ENCODE measurements around the gene KPTN. TPM values are rescaled to one million over a fixed set of nuclear protein-coding genes. Genes with fewer than 3 reads are reported as not detected.

KPTN gene
- total and polyA plus RNA-seq, 2 of the 13 experiments (the other 11 are each of a cell fraction or from before 2014, with no cell fraction given): 9.1 to 13.3 TPM

- TF ChIP-seq HMGXB4 (CRISPR knock-in tag; IDR thresholded peaks at IDR 0.05; ENCODE audit: borderline replicate concordance in 1 of 2, low read depth in 1 of 2) (peak; percentile 56 to 64), SMAD3 (CRISPR knock-in tag; IDR thresholded peaks at IDR 0.05) (peak; percentile 45), ZUFSP (CRISPR knock-in tag; IDR thresholded peaks at IDR 0.05; ENCODE audit: borderline replicate concordance) (no peak), ZNF274 (CRISPR knock-in tag; IDR thresholded peaks at IDR 0.05) (peak; percentile 51), PHF8 (CRISPR knock-in tag; IDR thresholded peaks at IDR 0.05) (peak; percentile 88), ZNF564 (CRISPR knock-in tag; IDR thresholded peaks at IDR 0.05) (no peak), PITX1 (CRISPR knock-in tag; IDR thresholded peaks at IDR 0.05) (peak; percentile 54; the same call in 1 of the 2 replicates), ZNF552 (CRISPR knock-in tag; IDR thresholded peaks at IDR 0.05; ENCODE audit: borderline replicate concordance) (no peak), RFXANK (CRISPR knock-in tag; IDR thresholded peaks at IDR 0.05) (peak; percentile 31; the same call in 1 of the 2 replicates), CBX1 (IDR thresholded peaks at IDR 0.05; ENCODE audit: low read depth) (no peak), ZFP36L1 (CRISPR knock-in tag; IDR thresholded peaks at IDR 0.05) (no peak), ZFX (CRISPR knock-in tag; IDR thresholded peaks at IDR 0.05; ENCODE audit: low read depth) (peak; percentile 86), RBAK (CRISPR knock-in tag; IDR thresholded peaks at IDR 0.05) (no peak; the same call in 1 of the 2 replicates), JUNB (CRISPR knock-in tag; IDR thresholded peaks at IDR 0.05; ENCODE audit: borderline replicate concordance) (no peak), FOXA3 (CRISPR knock-in tag; IDR thresholded peaks at IDR 0.05) (peak; percentile 52), ZNF790 (CRISPR knock-in tag; IDR thresholded peaks at IDR 0.05; ENCODE audit: borderline replicate concordance) (no peak), DNMT1 (CRISPR knock-in tag; IDR thresholded peaks at IDR 0.05) (no peak), MAX (IDR thresholded peaks at IDR 0.05) (peak; percentile 89), STAG1 (CRISPR knock-in tag; IDR thresholded peaks at IDR 0.05) (peak; percentile 54), RCOR2 (CRISPR knock-in tag; IDR thresholded peaks at IDR 0.05) (no peak)
- TF ChIP-seq, protein P1, sequence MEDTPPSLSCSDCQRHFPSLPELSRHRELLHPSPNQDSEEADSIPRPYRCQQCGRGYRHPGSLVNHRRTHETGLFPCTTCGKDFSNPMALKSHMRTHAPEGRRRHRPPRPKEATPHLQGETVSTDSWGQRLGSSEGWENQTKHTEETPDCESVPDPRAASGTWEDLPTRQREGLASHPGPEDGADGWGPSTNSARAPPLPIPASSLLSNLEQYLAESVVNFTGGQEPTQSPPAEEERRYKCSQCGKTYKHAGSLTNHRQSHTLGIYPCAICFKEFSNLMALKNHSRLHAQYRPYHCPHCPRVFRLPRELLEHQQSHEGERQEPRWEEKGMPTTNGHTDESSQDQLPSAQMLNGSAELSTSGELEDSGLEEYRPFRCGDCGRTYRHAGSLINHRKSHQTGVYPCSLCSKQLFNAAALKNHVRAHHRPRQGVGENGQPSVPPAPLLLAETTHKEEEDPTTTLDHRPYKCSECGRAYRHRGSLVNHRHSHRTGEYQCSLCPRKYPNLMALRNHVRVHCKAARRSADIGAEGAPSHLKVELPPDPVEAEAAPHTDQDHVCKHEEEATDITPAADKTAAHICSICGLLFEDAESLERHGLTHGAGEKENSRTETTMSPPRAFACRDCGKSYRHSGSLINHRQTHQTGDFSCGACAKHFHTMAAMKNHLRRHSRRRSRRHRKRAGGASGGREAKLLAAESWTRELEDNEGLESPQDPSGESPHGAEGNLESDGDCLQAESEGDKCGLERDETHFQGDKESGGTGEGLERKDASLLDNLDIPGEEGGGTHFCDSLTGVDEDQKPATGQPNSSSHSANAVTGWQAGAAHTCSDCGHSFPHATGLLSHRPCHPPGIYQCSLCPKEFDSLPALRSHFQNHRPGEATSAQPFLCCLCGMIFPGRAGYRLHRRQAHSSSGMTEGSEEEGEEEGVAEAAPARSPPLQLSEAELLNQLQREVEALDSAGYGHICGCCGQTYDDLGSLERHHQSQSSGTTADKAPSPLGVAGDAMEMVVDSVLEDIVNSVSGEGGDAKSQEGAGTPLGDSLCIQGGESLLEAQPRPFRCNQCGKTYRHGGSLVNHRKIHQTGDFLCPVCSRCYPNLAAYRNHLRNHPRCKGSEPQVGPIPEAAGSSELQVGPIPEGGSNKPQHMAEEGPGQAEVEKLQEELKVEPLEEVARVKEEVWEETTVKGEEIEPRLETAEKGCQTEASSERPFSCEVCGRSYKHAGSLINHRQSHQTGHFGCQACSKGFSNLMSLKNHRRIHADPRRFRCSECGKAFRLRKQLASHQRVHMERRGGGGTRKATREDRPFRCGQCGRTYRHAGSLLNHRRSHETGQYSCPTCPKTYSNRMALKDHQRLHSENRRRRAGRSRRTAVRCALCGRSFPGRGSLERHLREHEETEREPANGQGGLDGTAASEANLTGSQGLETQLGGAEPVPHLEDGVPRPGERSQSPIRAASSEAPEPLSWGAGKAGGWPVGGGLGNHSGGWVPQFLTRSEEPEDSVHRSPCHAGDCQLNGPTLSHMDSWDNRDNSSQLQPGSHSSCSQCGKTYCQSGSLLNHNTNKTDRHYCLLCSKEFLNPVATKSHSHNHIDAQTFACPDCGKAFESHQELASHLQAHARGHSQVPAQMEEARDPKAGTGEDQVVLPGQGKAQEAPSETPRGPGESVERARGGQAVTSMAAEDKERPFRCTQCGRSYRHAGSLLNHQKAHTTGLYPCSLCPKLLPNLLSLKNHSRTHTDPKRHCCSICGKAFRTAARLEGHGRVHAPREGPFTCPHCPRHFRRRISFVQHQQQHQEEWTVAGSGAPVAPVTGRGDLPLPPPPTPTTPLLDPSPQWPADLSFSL (CRISPR knock-in tag; IDR thresholded peaks at IDR 0.05): no peak
Measured at GRCh38 chr19:47514869-47515588, 31.0 kb upstream of the KPTN start, which contains the start of gene NAPA (continued).
